OCI-LY1 (cell line): ENCODE measurements around the gene EFHC1.

Experiments used
- CTCF ChIP-seq: fragments of 200-600 bp; sonication (generic), shearing (Covaris generic); IDR thresholded peaks from 2 replicates; pipeline ENCODE4 v1.5.1; 2017; ENCODE audit warnings: mild to moderate bottlenecking, antibody characterized with exemption, low read length, moderate library complexity, mixed read lengths
- EZH2 ChIP-seq: fragments of 200-600 bp; sonication (generic), shearing (Covaris generic); IDR thresholded peaks from 2 replicates; pipeline ENCODE4 v1.8.0; 2017; ENCODE audit warnings: borderline replicate concordance, mixed run types, mild to moderate bottlenecking, antibody characterized with exemption, low read length, moderate library complexity, mixed read lengths

GRCh38 chr6:52517502-52518278 lies 97.5 kb downstream of the EFHC1 start:
- TF ChIP-seq EZH2 (no peak), CTCF (no peak)
